WTC11 (cell line): ENCODE measurements around the gene SSR2. TPM values are rescaled to one million over a fixed set of nuclear protein-coding genes. Genes with fewer than 3 reads are reported as not detected.

Source experiments
- ATAC-seq: fragments of 200-7000 bp; cut with Tn5 transposase; 2 replicates; pipeline ENCODE4 v1.10.0; 2021; ENCODE audit warnings: mild to moderate bottlenecking, moderate library complexity
- CTCF ChIA-PET: fragments of 300-600 bp; sonication (Branson Sonifier 250); formaldehyde crosslinking; loops from one replicate; lab custom pipeline; 2021; ENCODE audit warnings: antibody characterized with exemption; lab: Charles Lee
- POLR2A ChIA-PET: fragments of 350-600 bp; sonication (Branson Sonifier 250); formaldehyde crosslinking; loops from one replicate; lab custom pipeline; 2021; ENCODE audit warnings: antibody characterized with exemption; lab: Charles Lee
- DNase-seq: peaks from one replicate; pipeline ENCODE4 v3.0.0; 2021; ENCODE audit warnings: low spot score
- H3K27ac Mint-ChIP-seq: 2 replicates; pipeline ENCODE4 v1.8.0; 2021; ENCODE audit warnings: mixed read lengths
- H3K27me3 Mint-ChIP-seq: 2 replicates; pipeline ENCODE4 v1.8.0; 2021; ENCODE audit warnings: low read depth, mild to moderate bottlenecking, moderate library complexity, mixed read lengths
- H3K36me3 Mint-ChIP-seq: 2 replicates; pipeline ENCODE4 v1.8.0; 2021; ENCODE audit warnings: mixed read lengths
- H3K4me1 Mint-ChIP-seq: 2 replicates; pipeline ENCODE4 v1.8.0; 2022; ENCODE audit warnings: mixed read lengths
- H3K4me3 Mint-ChIP-seq: 2 replicates; pipeline ENCODE4 v1.8.0; 2021; ENCODE audit warnings: mild to moderate bottlenecking, moderate library complexity, mixed read lengths
- H3K9me3 Mint-ChIP-seq: 2 replicates; pipeline ENCODE4 v1.8.0; 2021; ENCODE audit warnings: mixed read lengths
- E2F1 ChIP-seq: sonication (generic); formaldehyde crosslinking; IDR thresholded peaks from 2 replicates; pipeline ENCODE4 v1.8.0; 2022; ENCODE audit warnings: mild to moderate bottlenecking, missing genetic modification reagents
- FOXJ3 ChIP-seq: sonication (generic); formaldehyde crosslinking; IDR thresholded peaks from 2 replicates; pipeline ENCODE4 v1.9.0; 2021; ENCODE audit warnings: missing genetic modification reagents, mild to moderate bottlenecking, borderline replicate concordance
- GRHL2 ChIP-seq: fragments of 250-450 bp; sonication (Bioruptor Pico); IDR thresholded peaks from 2 replicates; pipeline ENCODE4 v1.8.0; 2022; ENCODE audit warnings: mild to moderate bottlenecking, moderate library complexity; ENCODE audit not compliant: insufficient replicate concordance, severe bottlenecking
- JUN ChIP-seq: sonication (generic); formaldehyde crosslinking; IDR thresholded peaks from 2 replicates; pipeline ENCODE4 v1.8.0; 2023; ENCODE audit warnings: mild to moderate bottlenecking, missing genetic modification reagents
- KAT7 ChIP-seq: sonication (generic); formaldehyde crosslinking; IDR thresholded peaks from 2 replicates; pipeline ENCODE4 v1.8.1; 2023; ENCODE audit warnings: missing genetic modification reagents, mild to moderate bottlenecking, borderline replicate concordance
- MXD4 ChIP-seq: fragments of 250-450 bp; sonication (Bioruptor Pico); IDR thresholded peaks from 2 replicates; pipeline ENCODE4 v1.8.0; 2021; ENCODE audit warnings: mild to moderate bottlenecking, moderate library complexity, borderline replicate concordance
- NFYB ChIP-seq: sonication (generic); formaldehyde crosslinking; conservative IDR thresholded peaks from 2 replicates; pipeline ENCODE4 v1.8.0; 2022; ENCODE audit warnings: low read depth, missing genetic modification reagents
- NR1H2 ChIP-seq: sonication (generic); formaldehyde crosslinking; IDR thresholded peaks from 2 replicates; pipeline ENCODE4 v1.9.0; 2021; ENCODE audit warnings: mild to moderate bottlenecking, moderate library complexity, missing genetic modification reagents
- PRRX2 ChIP-seq: fragments of 250-450 bp; sonication (Bioruptor Pico); IDR thresholded peaks from 2 replicates; pipeline ENCODE4 v1.8.0; 2021; ENCODE audit warnings: mild to moderate bottlenecking
- SMAD3 ChIP-seq: sonication (generic); formaldehyde crosslinking; IDR thresholded peaks from 2 replicates; pipeline ENCODE4 v1.8.0; 2022; ENCODE audit warnings: missing genetic modification reagents, mild to moderate bottlenecking, borderline replicate concordance
- TCF7 ChIP-seq: sonication (generic); formaldehyde crosslinking; IDR thresholded peaks from 2 replicates; pipeline ENCODE4 v1.8.0; 2022; ENCODE audit warnings: mild to moderate bottlenecking, low read depth, missing genetic modification reagents, moderate library complexity
- ZNF232 ChIP-seq: sonication (generic); formaldehyde crosslinking; IDR thresholded peaks from 2 replicates; pipeline ENCODE4 v1.8.0; 2022; ENCODE audit warnings: mild to moderate bottlenecking, missing genetic modification reagents
- ZNF263 ChIP-seq: sonication (generic); formaldehyde crosslinking; IDR thresholded peaks from 2 replicates; pipeline ENCODE4 v1.8.1; 2022; ENCODE audit warnings: low read depth, mild to moderate bottlenecking, moderate library complexity, missing genetic modification reagents
- ZNF416 ChIP-seq: fragments of 250-450 bp; sonication (Bioruptor Pico); IDR thresholded peaks from 2 replicates; pipeline ENCODE4 v1.9.0; 2021; ENCODE audit warnings: mild to moderate bottlenecking, inconsistent platforms
- total RNA-seq: library from RNA; stranded (reverse); gene quantifications from 3 replicates; pipeline ENCODE4 v1.2.3, GENCODE V29; 2021
- TF ChIP-seq, protein P1 (sequence below): fragments of 250-450 bp; sonication (Bioruptor Pico); IDR thresholded peaks from 2 replicates; pipeline ENCODE4 v1.9.0; 2021; ENCODE audit warnings: mild to moderate bottlenecking
- TF ChIP-seq, protein P2 (sequence below): sonication (generic); formaldehyde crosslinking; IDR thresholded peaks from 2 replicates; pipeline ENCODE4 v1.8.1; 2022; ENCODE audit warnings: low read depth, mild to moderate bottlenecking, moderate library complexity, missing genetic modification reagents, borderline replicate concordance
- TF ChIP-seq, protein P3 (sequence below): sonication (generic); formaldehyde crosslinking; IDR thresholded peaks from 2 replicates; pipeline ENCODE4 v1.8.0; 2022; ENCODE audit warnings: mild to moderate bottlenecking, missing genetic modification reagents
- TF ChIP-seq, protein P4 (sequence below): sonication (generic); formaldehyde crosslinking; IDR thresholded peaks from 2 replicates; pipeline ENCODE4 v1.8.1; 2023; ENCODE audit warnings: mild to moderate bottlenecking, moderate library complexity, missing genetic modification reagents
- TF ChIP-seq, protein P5 (sequence below): sonication (generic); formaldehyde crosslinking; conservative IDR thresholded peaks from 2 replicates; pipeline ENCODE4 v1.8.1; 2023; ENCODE audit warnings: mild to moderate bottlenecking, low read depth, missing genetic modification reagents, moderate library complexity
- TF ChIP-seq, protein P6 (sequence below): fragments of 200-600 bp; IDR thresholded peaks from 2 replicates; pipeline ENCODE4 v1.8.0; 2022; ENCODE audit warnings: antibody characterized with exemption

The SSR2 gene
- total RNA-seq, 1 experiment from 2014 or later = 175 TPM

GRCh38 chr1:155996166-155996565 lies 24.6 kb downstream of the SSR2 start (continued):
- TF ChIP-seq, protein P1, sequence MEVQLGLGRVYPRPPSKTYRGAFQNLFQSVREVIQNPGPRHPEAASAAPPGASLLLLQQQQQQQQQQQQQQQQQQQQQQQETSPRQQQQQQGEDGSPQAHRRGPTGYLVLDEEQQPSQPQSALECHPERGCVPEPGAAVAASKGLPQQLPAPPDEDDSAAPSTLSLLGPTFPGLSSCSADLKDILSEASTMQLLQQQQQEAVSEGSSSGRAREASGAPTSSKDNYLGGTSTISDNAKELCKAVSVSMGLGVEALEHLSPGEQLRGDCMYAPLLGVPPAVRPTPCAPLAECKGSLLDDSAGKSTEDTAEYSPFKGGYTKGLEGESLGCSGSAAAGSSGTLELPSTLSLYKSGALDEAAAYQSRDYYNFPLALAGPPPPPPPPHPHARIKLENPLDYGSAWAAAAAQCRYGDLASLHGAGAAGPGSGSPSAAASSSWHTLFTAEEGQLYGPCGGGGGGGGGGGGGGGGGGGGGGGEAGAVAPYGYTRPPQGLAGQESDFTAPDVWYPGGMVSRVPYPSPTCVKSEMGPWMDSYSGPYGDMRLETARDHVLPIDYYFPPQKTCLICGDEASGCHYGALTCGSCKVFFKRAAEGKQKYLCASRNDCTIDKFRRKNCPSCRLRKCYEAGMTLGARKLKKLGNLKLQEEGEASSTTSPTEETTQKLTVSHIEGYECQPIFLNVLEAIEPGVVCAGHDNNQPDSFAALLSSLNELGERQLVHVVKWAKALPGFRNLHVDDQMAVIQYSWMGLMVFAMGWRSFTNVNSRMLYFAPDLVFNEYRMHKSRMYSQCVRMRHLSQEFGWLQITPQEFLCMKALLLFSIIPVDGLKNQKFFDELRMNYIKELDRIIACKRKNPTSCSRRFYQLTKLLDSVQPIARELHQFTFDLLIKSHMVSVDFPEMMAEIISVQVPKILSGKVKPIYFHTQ (CRISPR knock-in tag) = no peak
- TF ChIP-seq, protein P2, sequence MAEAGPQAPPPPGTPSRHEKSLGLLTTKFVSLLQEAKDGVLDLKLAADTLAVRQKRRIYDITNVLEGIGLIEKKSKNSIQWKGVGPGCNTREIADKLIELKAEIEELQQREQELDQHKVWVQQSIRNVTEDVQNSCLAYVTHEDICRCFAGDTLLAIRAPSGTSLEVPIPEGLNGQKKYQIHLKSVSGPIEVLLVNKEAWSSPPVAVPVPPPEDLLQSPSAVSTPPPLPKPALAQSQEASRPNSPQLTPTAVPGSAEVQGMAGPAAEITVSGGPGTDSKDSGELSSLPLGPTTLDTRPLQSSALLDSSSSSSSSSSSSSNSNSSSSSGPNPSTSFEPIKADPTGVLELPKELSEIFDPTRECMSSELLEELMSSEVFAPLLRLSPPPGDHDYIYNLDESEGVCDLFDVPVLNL (CRISPR knock-in tag) = no peak
- TF ChIP-seq GRHL2 (CRISPR knock-in tag) (no peak), E2F1 (CRISPR knock-in tag) (no peak), NR1H2 (CRISPR knock-in tag) (no peak), ZNF263 (CRISPR knock-in tag) (no peak), ZNF232 (CRISPR knock-in tag) (no peak), KAT7 (CRISPR knock-in tag) (no peak), TCF7 (CRISPR knock-in tag) (no peak), ZNF416 (CRISPR knock-in tag) (no peak)
- TF ChIP-seq, protein P3, sequence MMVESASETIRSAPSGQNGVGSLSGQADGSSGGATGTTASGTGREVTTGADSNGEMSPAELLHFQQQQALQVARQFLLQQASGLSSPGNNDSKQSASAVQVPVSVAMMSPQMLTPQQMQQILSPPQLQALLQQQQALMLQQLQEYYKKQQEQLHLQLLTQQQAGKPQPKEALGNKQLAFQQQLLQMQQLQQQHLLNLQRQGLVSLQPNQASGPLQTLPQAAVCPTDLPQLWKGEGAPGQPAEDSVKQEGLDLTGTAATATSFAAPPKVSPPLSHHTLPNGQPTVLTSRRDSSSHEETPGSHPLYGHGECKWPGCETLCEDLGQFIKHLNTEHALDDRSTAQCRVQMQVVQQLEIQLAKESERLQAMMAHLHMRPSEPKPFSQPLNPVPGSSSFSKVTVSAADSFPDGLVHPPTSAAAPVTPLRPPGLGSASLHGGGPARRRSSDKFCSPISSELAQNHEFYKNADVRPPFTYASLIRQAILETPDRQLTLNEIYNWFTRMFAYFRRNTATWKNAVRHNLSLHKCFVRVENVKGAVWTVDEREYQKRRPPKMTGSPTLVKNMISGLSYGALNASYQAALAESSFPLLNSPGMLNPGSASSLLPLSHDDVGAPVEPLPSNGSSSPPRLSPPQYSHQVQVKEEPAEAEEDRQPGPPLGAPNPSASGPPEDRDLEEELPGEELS (CRISPR knock-in tag) = no peak
- TF ChIP-seq, protein P4, sequence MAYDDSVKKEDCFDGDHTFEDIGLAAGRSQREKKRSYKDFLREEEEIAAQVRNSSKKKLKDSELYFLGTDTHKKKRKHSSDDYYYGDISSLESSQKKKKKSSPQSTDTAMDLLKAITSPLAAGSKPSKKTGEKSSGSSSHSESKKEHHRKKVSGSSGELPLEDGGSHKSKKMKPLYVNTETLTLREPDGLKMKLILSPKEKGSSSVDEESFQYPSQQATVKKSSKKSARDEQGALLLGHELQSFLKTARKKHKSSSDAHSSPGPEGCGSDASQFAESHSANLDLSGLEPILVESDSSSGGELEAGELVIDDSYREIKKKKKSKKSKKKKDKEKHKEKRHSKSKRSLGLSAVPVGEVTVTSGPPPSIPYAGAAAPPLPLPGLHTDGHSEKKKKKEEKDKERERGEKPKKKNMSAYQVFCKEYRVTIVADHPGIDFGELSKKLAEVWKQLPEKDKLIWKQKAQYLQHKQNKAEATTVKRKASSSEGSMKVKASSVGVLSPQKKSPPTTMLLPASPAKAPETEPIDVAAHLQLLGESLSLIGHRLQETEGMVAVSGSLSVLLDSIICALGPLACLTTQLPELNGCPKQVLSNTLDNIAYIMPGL (CRISPR knock-in tag) = no peak
- TF ChIP-seq, protein P5, sequence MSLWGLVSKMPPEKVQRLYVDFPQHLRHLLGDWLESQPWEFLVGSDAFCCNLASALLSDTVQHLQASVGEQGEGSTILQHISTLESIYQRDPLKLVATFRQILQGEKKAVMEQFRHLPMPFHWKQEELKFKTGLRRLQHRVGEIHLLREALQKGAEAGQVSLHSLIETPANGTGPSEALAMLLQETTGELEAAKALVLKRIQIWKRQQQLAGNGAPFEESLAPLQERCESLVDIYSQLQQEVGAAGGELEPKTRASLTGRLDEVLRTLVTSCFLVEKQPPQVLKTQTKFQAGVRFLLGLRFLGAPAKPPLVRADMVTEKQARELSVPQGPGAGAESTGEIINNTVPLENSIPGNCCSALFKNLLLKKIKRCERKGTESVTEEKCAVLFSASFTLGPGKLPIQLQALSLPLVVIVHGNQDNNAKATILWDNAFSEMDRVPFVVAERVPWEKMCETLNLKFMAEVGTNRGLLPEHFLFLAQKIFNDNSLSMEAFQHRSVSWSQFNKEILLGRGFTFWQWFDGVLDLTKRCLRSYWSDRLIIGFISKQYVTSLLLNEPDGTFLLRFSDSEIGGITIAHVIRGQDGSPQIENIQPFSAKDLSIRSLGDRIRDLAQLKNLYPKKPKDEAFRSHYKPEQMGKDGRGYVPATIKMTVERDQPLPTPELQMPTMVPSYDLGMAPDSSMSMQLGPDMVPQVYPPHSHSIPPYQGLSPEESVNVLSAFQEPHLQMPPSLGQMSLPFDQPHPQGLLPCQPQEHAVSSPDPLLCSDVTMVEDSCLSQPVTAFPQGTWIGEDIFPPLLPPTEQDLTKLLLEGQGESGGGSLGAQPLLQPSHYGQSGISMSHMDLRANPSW (CRISPR knock-in tag) = no peak

DNA sequence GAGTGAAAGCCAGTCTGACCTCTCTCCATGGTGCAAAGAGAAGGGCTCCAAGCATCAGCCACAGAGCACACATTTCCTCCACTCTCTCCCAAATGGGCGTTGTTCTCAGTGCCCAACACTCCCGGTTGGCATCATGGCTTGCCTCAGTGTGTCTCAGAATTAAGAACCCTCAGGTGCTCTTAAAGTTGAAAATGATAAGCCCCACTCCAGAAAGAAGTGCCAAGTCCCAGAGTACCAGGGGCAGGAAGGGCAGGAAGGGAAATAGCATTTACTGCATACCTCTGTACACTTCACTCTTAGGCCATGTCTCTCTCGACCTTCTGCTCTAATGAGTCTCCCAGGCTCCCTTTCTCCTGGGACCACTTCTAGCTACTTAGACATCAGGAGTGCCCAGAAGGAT lies 27.2 kb downstream of the SSR2 start:
- ATAC-seq = no peak
- Mint-ChIP-seq H3K4me1 (peaks cover 10% of the 10 kb centered on the region), H3K27ac (no peak overlapping the region), H3K36me3 (no peaks in the 10 kb centered on the region; the same call in 1 of the 2 replicates), H3K9me3 (no peaks in the 10 kb centered on the region), H3K27me3 (no peaks in the 10 kb centered on the region; the same call in 1 of the 2 replicates), H3K4me3 (no peak overlapping the region)
- no peak for DNase-seq
- CTCF ChIA-PET = interaction anchor here (0.6 kb wide), 1 partner anchor 136 kb away, joined by 3 read pairs; no protein-coding TSS in a partner anchor
- POLR2A ChIA-PET = interaction anchor here (0.6 kb wide), 1 partner anchor 15 kb away, joined by 4 read pairs; no protein-coding TSS in a partner anchor
- TF ChIP-seq MXD4 (no peak), PRRX2 (CRISPR knock-in tag) (no peak), NR1H2 (CRISPR knock-in tag) (no peak), NFYB (CRISPR knock-in tag) (no peak), SMAD3 (CRISPR knock-in tag) (no peak), JUN (CRISPR knock-in tag) (no peak), FOXJ3 (CRISPR knock-in tag) (no peak)
- TF ChIP-seq, protein P6, sequence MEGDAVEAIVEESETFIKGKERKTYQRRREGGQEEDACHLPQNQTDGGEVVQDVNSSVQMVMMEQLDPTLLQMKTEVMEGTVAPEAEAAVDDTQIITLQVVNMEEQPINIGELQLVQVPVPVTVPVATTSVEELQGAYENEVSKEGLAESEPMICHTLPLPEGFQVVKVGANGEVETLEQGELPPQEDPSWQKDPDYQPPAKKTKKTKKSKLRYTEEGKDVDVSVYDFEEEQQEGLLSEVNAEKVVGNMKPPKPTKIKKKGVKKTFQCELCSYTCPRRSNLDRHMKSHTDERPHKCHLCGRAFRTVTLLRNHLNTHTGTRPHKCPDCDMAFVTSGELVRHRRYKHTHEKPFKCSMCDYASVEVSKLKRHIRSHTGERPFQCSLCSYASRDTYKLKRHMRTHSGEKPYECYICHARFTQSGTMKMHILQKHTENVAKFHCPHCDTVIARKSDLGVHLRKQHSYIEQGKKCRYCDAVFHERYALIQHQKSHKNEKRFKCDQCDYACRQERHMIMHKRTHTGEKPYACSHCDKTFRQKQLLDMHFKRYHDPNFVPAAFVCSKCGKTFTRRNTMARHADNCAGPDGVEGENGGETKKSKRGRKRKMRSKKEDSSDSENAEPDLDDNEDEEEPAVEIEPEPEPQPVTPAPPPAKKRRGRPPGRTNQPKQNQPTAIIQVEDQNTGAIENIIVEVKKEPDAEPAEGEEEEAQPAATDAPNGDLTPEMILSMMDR = no peak
